Neuron (in vitro differentiated cells): ENCODE data around the gene H3-3A.

Source experiments
- H2AFZ ChIP-seq: one replicate; pipeline ENCODE4 v1.6.1; 2013; ENCODE audit warnings: low read depth, mild to moderate bottlenecking, inconsistent platforms, low read length, moderate library complexity
- H3K27me3 ChIP-seq: one replicate; pipeline ENCODE4 v1.6.1; 2013; ENCODE audit warnings: low read length; ENCODE audit not compliant: insufficient read depth
- H3K36me3 ChIP-seq: one replicate; pipeline ENCODE4 v1.6.1; 2013; ENCODE audit warnings: low read length; ENCODE audit not compliant: insufficient read depth
- H3K4me1 ChIP-seq: one replicate; pipeline ENCODE4 v1.6.1; 2013; ENCODE audit warnings: low read length; ENCODE audit not compliant: insufficient read depth
- H3K4me3 ChIP-seq: 2 replicates; pipeline ENCODE4 v1.5.1; 2013; ENCODE audit warnings: mild to moderate bottlenecking, low read length, moderate library complexity
- H3K9me3 ChIP-seq: one replicate; pipeline ENCODE4 v1.6.1; 2013; ENCODE audit warnings: low read length

H3-3A gene

GRCh38 chr1:226061068-226061840, 1.3 kb upstream of the H3-3A start:
- Histone ChIP-seq H3K4me3 (peak overlapping the region; percentile 62), H3K4me1 (peaks cover 23% of the 10 kb centered on the region), H3K9me3 (no peaks in the 10 kb centered on the region), H3K27me3 (no peaks in the 10 kb centered on the region), H2AFZ (peak overlapping the region; percentile 7), H3K36me3 (peaks cover 20% of the 10 kb centered on the region)

- Histone ChIP-seq H3K4me3 (peak overlapping the region; percentile 62), H3K27me3 (no peaks in the 10 kb centered on the region), H2AFZ (peak overlapping the region; percentile 7), H3K9me3 (no peaks in the 10 kb centered on the region), H3K36me3 (peaks cover 27% of the 10 kb centered on the region), H3K4me1 (peaks cover 27% of the 10 kb centered on the region)
These were observed 517 bp upstream of the H3-3A start for GRCh38 chr1:226061841-226062557.

DNA sequence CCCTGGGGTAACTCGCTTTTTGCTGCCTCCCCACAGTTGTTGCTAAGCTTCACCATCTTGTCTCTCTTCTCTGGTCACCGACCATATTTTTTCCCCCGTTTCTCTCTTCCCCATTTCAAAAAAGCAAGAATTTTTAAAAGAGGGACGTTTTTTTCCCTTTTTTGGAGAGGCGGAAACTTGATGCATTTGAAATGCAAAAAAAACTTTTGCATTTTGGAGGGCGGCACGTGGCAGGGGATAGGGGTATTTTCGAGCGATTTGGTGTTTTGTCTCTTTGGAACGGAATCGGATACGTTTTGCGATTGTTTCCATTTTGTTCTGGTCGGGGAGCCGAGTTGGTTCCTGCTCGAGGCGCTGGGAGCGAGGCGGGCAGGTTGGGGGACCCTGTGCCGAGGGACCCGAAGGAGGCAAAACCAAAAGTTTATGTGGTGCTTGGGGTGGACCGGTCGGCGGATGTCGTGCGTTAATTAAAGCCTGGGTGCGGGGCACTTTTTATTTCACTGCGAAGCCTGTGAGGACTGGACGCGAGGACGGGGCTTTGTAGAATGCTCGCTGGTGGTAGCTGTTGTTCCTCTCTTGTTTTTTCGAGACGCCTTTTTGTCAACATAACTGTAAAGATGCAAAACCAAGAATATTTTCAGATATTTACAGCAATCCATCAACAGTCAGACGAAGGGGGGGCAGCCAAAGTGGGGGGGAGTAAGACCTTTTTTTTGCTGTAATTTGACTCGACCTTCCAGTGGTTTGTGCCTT, 884 bp downstream of the H3-3A start:
- Histone ChIP-seq H3K4me1 (peaks cover 27% of the 10 kb centered on the region), H3K4me3 (peak overlapping the region; percentile 68), H3K9me3 (no peaks in the 10 kb centered on the region), H3K27me3 (no peaks in the 10 kb centered on the region), H3K36me3 (peaks cover 40% of the 10 kb centered on the region), H2AFZ (no peak overlapping the region)

- no peak overlapping the region for H2AFZ ChIP-seq
- peaks cover 47% of the 10 kb centered on the region for H3K36me3 ChIP-seq
- H3K4me3 ChIP-seq: peak overlapping the region; percentile 68
- H3K27me3 ChIP-seq: no peaks in the 10 kb centered on the region
- no peaks in the 10 kb centered on the region for H3K9me3 ChIP-seq
- H3K4me1 ChIP-seq: peaks cover 27% of the 10 kb centered on the region
These were observed 1.7 kb downstream of the H3-3A start for GRCh38 chr1:226063977-226064815.

DNA sequence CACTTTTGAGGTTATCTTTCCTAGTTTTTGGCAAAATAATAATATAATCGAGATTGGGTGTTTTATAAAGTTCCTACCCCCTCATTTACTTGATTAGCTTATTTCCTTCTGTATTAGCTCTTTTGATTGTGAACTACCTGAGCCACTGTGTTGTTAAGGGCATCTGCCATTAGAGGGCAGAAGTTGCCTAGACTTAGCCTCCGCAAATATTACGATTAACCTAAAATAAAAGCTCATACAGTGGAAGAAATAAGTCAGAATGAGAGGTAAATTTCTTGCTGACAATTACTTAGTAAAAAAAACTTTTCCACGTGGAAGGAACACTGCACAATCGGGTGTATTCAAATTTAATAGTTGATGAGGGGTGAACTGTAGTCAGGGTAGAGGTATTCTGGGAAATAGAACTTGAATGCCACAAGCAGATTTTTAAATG, 2.3 kb downstream of the H3-3A start:
- H3K4me1 ChIP-seq: peaks cover 27% of the 10 kb centered on the region
- peak overlapping the region; percentile 68 for H3K4me3 ChIP-seq
- peaks cover 48% of the 10 kb centered on the region for H3K36me3 ChIP-seq
- no peaks in the 10 kb centered on the region for H3K9me3 ChIP-seq
- H2AFZ ChIP-seq: no peak overlapping the region
- H3K27me3 ChIP-seq: no peaks in the 10 kb centered on the region

DNA sequence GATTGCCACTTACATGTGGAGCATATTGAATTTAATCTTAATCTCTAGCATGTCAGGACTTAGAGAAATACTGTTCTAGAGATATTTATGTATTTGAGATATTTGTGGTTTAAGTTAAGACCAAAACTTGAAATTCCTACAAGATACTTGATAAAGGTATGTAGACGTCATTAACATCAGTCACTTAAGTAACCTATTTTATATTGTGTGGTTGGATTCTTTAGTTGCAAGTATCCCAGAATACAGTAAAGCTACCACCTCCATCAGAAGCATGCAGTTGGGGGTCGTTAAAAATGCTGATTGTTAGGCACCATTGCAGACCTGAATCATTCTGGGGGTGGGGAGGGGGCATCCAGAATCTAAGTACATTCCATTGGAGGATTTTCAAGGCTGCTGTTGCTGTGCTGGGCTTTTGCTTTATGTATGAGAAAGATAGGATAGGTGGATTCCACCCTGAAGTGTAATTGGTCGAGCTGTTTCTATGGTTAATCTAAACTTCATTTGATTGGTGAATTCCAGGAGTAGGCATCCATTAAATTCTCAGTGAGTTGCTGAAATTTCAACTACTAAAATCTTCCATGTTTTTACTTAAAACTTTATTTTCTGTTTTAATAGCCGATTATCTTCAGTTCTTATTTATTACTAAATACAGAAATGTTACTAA, 4.0 kb downstream of the H3-3A start:
- H3K4me1 ChIP-seq: peaks cover 23% of the 10 kb centered on the region
- peak overlapping the region; percentile 68 for H3K4me3 ChIP-seq
- no peaks in the 10 kb centered on the region for H3K9me3 ChIP-seq
- H2AFZ ChIP-seq: no peak overlapping the region
- H3K36me3 ChIP-seq: peaks cover 60% of the 10 kb centered on the region
- no peaks in the 10 kb centered on the region for H3K27me3 ChIP-seq

- peaks cover 80% of the 10 kb centered on the region for H3K36me3 ChIP-seq
These were observed 7.4 kb downstream of the H3-3A start for GRCh38 chr1:226069811-226070489.

GRCh38 chr1:226072347-226072746, 9.8 kb downstream of the H3-3A start:
- Histone ChIP-seq H3K36me3 (peaks cover 58% of the 10 kb centered on the region), H3K4me3 (no peak overlapping the region), H3K27me3 (no peaks in the 10 kb centered on the region), H3K9me3 (no peaks in the 10 kb centered on the region), H2AFZ (no peak overlapping the region), H3K4me1 (no peaks in the 10 kb centered on the region)

More at GRCh38 chr1:226069811-226070489, 7.4 kb downstream of the H3-3A start:
- Histone ChIP-seq H3K27me3 (no peaks in the 10 kb centered on the region), H3K4me3 (no peak overlapping the region), H2AFZ (no peak overlapping the region), H3K4me1 (peaks cover 18% of the 10 kb centered on the region), H3K9me3 (no peaks in the 10 kb centered on the region)

DNA sequence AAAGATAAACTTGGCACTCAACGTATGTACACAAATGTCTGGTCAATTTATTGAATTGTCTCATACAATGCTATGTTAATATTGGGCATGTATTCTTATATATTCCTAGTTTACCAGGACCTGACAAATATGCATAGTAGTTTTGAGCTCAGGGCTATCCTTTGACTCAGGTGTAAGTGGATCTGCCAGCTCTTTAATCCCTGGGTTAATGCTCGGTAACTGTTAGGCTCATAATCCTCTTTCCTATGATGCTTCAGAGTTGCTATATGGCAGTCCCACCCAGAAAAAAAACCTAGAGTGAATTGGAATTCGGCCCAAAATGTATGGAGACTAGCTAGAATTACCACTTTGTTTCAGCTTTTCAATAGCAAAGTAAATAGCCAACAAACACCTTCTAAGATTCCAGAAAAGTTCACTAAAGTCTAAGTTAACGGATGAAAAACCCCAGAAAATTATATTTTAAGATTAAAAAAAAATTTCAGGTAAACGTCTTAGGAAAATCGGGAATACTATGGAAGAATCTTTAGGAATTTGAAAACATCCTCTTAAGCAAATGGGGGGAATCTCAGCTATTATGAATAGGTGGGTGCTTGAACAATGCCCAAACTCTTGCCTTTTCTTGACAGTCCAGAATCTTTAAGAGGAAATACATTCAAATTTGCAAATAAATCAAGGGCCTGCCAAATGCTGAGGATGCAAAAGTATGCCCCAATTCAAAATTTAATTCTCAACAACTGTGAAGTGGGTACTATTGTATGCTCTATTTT, 10.9 kb downstream of the H3-3A start:
- no peak overlapping the region for H2AFZ ChIP-seq
- H3K36me3 ChIP-seq: peaks cover 48% of the 10 kb centered on the region
- no peak overlapping the region for H3K4me3 ChIP-seq
- no peaks in the 10 kb centered on the region for H3K9me3 ChIP-seq
- H3K4me1 ChIP-seq: no peaks in the 10 kb centered on the region
- no peaks in the 10 kb centered on the region for H3K27me3 ChIP-seq

GRCh38 chr1:226074046-226074445, 11.5 kb downstream of the H3-3A start:
- peaks cover 41% of the 10 kb centered on the region for H3K36me3 ChIP-seq
- H2AFZ ChIP-seq: no peak overlapping the region
- no peaks in the 10 kb centered on the region for H3K27me3 ChIP-seq
- no peaks in the 10 kb centered on the region for H3K4me1 ChIP-seq
- H3K4me3 ChIP-seq: no peak overlapping the region
- H3K9me3 ChIP-seq: no peaks in the 10 kb centered on the region

DNA sequence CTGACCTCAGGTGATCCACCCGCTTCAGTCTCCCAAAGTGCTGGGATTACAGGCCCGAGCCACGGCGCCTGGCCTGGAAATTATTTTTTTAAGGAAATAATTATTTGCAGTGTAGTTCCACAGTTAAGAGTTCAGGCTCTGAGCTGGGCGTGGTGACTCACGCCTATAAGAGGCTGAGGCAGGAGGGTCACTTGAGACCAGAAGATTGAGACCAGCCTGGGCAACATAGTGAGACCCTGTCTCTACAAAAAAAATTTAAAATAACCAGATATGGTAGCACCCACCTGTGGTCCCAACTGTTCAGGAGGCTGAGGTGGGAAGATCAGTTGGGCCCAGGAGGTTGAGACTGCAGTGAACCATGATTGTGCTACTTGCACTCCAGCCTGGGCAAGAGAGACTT, 13.9 kb downstream of the H3-3A start:
- Histone ChIP-seq H3K27me3 (no peaks in the 10 kb centered on the region), H3K36me3 (peaks cover 22% of the 10 kb centered on the region), H3K4me3 (no peak overlapping the region), H2AFZ (no peak overlapping the region), H3K9me3 (no peaks in the 10 kb centered on the region), H3K4me1 (no peaks in the 10 kb centered on the region)
